Brain pericyte (primary cell): ENCODE data around the gene PLAAT2.

Experiments
- DNase-seq: peaks from one replicate; pipeline ENCODE4 v3.0.0-alpha.2; 2012; ENCODE audit warnings: low read depth, low spot score

Gene PLAAT2

DNA sequence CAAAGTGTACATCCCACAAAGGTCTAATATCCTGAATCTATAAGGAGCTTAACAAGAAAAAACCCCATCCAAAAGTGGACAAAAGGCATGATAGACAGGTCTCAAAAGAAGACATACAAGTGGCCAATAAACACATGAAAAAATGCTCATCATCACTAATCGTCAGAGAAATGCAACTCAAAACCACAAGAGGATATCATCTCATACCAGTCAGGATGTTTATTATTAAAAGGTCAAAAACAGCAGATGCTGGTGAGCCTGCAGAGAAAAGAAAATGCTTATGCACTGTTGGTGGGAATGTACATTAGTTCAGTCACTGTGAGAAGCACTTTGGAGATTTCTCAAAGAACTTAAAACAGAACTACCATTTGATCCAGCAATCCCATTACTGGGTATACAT, 44.6 kb downstream of the PLAAT2 start:
- DNase-seq = peak; percentile 76

- DNase-seq = no peak
Measured at GRCh38 chr11:63517156-63517555, 46.0 kb downstream of the PLAAT2 start.

DNA sequence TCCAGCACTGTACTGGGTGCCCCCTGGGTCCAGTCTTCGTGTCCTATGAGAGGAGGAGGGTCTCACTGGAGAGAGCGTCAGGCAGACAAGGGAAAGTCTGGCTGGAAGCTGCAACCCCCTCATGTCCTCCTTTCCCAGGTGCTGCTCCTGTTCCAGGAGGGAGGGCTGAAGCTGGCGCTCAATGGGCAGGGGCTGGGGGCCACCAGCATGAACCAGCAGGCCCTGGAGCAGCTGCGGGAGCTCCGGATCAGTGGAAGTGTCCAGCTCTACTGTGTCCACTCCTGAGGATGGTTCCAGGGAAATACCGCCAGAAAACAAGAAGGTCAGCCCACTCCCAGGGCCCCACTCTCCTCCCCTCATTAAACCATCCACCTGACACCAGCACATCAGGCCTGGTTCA, 47.1 kb downstream of the PLAAT2 start:
- no peak for DNase-seq

GRCh38 chr11:63512816-63513215, 50.4 kb downstream of the PLAAT2 start:
- DNase-seq = no peak

DNA sequence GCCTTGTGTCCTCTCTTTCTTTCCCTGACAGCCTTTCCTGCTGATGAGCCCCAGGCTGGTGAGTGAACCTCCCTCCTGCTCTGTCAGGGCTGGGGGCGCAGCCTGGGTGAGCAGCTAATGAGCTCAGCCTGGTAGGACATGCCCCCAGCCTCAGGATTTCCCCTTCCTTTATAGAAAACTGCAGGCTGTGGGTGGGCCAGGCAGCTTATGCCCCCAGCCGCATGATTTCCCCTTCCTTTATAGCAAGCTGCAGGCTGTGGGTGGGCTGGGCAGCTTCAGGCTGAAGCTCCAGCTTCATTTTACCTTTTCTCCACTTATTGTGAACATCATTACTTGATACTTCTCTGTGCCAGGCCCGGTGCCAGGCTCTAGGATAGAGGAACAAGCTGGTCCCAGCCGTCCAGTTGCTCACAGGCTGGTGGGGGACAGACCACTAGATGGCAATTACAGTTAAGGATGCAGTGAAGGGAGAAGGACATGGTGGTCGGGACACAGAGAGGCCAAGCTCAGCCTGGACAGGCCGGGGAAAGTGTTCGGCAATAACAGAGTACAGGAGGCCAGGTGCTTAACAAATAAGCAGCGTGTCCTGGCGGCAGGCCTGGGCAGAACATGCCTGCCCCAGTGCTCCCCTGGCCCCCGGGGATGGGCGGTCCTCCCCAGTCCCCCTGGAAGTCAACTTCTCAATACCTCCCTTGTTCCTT, 52.0 kb downstream of the PLAAT2 start:
- no peak for DNase-seq

GRCh38 chr11:63510360-63511047, 52.7 kb downstream of the PLAAT2 start:
- no peak for DNase-seq

DNA sequence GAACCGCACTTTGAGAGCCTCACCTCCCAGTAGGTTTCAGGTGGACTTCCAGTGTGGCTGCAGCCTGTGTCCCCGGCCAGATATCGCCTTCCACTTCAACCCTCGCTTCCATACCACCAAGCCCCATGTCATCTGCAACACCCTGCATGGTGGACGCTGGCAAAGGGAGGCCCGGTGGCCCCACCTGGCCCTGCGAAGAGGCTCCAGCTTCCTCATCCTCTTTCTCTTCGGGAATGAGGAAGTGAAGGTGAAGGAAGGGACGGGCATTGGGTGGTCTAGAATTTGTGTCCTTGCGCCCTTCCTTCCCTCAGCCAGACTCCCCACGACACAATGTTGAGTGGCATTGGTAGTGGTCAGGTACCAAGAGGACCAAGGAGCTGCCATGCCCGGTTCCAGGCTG, 54.4 kb downstream of the PLAAT2 start:
- no peak for DNase-seq

DNA sequence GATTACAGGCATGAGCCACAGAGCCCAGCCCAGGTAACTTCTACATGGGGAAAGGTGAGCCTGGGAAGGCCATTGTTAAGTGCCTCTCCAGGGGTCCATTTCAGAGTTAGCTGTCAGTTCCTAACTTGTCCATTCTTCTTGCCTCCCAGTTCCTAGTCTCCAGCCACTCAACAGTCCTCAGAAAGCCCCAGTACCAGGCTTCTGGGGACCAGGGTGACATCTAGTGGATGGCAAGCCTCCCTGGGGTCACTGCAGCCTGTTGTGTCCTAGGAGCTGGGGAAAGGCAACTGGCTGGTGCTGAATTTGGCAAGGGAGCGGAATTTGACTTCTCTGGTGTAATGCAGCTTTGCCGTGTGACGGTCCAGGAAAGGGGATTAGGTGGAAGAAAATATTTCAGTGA, 55.2 kb downstream of the PLAAT2 start:
- DNase-seq = no peak

GRCh38 chr11:63507511-63507910, 55.7 kb downstream of the PLAAT2 start:
- DNase-seq = no peak

- DNase-seq = no peak
Measured at GRCh38 chr11:63506876-63507275, 56.3 kb downstream of the PLAAT2 start.

GRCh38 chr11:63505857-63506528, 57.2 kb downstream of the PLAAT2 start, which contains the start of gene LGALS12:
LGALS12 (plus strand) TSS chr11:63506084; CDS start chr11:63506459, 375 bp downstream.
- no peak for DNase-seq

- DNase-seq = no peak
Measured at GRCh38 chr11:63504933-63505586, 58.1 kb downstream of the PLAAT2 start.

DNA sequence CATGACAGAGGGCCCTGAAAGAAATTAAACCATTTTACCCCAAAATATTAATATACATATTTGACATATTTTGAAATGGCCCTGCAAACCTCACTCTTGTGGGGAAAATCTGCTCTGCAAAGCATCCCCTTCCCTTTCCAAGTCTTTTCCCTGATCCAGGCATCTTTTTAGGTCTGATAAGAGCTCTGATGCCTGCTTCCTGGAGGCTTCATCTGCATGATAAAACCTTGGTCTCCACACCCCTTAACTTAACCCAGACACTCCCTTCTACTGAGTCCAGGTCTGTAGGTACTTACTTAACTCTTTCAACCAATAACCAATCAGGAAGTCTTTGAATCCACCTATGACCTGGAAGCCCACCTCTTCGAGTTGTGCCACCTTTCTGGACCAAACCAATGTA, 59.1 kb downstream of the PLAAT2 start:
- DNase-seq = no peak

- DNase-seq = no peak
Measured at GRCh38 chr11:63503492-63503891, 59.7 kb downstream of the PLAAT2 start.
